ENCODE results near the gene GP9. TPM values are rescaled to one million over a fixed set of nuclear protein-coding genes. Genes with fewer than 3 reads are reported as not detected.

GP9 gene
- total RNA-seq, 4 donors from 2014 or later: 0.35 TPM; not detected in 3

DNA sequence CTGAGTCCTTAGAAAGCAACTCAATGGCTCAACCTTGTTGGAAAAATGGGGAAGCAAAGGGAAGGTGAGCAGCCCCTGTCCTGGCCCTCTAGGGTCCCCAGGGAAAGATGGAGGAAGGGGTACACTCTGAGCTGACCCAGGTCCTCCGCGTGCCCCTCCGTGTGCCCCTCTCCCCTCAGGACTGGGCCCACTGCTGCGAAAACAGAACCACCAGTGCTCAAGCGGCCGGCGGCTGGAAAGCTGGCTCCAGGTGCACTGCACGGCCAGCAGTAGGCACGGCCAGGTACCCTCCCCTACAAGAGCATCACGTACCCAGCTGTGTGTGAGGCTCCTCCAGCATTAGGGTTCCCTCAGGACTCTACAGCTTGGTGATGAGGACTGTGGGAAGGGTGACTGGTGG is 34.7 kb downstream of the GP9 start:
- Histone ChIP-seq H3K9me3 (no peaks in the 10 kb centered on the region), H3K4me3 (no peak overlapping the region), H3K4me1 (no peaks in the 10 kb centered on the region), H3K36me3 (no peaks in the 10 kb centered on the region), H3K27me3 (no peaks in the 10 kb centered on the region), H3K27ac (no peak overlapping the region)
- intact Hi-C loops (cut with DNase I; ENCODE audit: low total_unique reads): no loop called here
- TF ChIP-seq POLR2A (IDR thresholded peaks at IDR 0.05): no peak
- TF ChIP-seq, protein P1, sequence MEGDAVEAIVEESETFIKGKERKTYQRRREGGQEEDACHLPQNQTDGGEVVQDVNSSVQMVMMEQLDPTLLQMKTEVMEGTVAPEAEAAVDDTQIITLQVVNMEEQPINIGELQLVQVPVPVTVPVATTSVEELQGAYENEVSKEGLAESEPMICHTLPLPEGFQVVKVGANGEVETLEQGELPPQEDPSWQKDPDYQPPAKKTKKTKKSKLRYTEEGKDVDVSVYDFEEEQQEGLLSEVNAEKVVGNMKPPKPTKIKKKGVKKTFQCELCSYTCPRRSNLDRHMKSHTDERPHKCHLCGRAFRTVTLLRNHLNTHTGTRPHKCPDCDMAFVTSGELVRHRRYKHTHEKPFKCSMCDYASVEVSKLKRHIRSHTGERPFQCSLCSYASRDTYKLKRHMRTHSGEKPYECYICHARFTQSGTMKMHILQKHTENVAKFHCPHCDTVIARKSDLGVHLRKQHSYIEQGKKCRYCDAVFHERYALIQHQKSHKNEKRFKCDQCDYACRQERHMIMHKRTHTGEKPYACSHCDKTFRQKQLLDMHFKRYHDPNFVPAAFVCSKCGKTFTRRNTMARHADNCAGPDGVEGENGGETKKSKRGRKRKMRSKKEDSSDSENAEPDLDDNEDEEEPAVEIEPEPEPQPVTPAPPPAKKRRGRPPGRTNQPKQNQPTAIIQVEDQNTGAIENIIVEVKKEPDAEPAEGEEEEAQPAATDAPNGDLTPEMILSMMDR (IDR thresholded peaks at IDR 0.05): no peak
- no peak for DNase-seq

DNA sequence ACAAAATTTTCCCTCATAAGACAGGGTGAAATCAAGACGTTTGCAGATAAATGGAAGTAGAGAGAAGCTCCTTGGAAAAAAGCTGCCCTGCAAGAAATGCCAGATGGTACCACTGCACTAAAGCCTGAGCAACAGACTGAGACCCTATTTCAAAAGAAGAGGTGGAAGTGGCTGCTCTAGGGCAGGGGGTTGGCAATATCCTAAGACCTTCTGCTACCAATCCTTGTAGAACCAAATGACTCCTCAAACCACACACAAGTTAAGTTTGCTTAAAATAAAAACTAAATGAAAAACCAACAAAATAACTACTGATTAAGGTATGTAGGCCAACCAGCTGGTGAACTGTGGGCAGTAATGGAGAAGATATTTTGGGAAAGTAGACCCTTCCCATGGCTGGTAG is 39.7 kb downstream of the GP9 start:
- intact Hi-C loops (cut with DNase I; ENCODE audit: low total_unique reads): no loop called here
- no peaks in the 10 kb centered on the region for H3K27me3 ChIP-seq
- no peaks in the 10 kb centered on the region for H3K9me3 ChIP-seq
- no peaks in the 10 kb centered on the region for H3K4me1 ChIP-seq
- TF ChIP-seq, protein P1 (IDR thresholded peaks at IDR 0.05): no peak
- TF ChIP-seq POLR2A (IDR thresholded peaks at IDR 0.05): no peak
- no peaks in the 10 kb centered on the region for H3K36me3 ChIP-seq
- no peak overlapping the region for H3K27ac ChIP-seq
- no peak for DNase-seq
- H3K4me3 ChIP-seq: no peak overlapping the region

DNA sequence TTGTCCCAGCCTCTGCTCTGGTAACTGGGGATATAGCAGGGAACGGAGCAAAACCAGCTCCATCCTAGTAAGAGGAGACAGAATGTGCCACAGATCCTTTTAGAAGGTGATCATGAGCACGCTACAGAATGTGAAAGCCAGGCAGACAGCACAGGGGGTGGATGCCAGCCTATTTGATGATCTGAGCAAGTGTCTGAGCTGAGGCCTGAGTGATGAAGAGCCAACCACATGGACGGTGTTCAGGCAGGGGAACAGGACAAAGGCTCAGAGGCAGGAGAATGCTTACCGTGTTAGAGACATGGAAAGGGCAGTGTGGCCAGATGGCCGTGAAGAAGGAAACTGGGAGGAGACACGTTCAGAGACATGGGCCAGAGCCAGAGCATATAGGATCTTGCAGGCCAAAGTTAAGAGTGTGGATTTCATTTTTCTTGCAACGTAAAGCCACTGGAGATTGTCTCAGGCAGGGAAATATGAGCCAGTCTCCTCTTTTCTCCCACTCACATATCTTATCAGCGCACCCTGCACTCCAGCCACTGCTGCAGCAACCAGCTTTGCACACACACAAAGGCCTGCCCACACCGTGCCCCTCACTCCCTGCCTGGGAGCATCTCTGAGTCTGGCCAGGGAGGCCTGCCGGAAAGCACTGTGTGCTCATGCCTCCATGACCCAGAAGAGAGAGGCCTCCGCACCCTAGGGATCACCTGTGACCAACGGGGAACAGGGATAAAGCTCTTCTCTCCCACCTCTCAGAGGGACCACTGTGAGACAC is 41.0 kb downstream of the GP9 start:
- H3K27ac ChIP-seq: no peak overlapping the region
- H3K4me3 ChIP-seq: no peak overlapping the region
- H3K27me3 ChIP-seq: no peaks in the 10 kb centered on the region
- no peaks in the 10 kb centered on the region for H3K9me3 ChIP-seq
- no peaks in the 10 kb centered on the region for H3K4me1 ChIP-seq
- intact Hi-C loops (cut with DNase I; ENCODE audit: low total_unique reads): no loop called here
- TF ChIP-seq, protein P1 (IDR thresholded peaks at IDR 0.05): no peak
- no peak for TF ChIP-seq POLR2A (IDR thresholded peaks at IDR 0.05)
- no peaks in the 10 kb centered on the region for H3K36me3 ChIP-seq
- DNase-seq: no peak

DNA sequence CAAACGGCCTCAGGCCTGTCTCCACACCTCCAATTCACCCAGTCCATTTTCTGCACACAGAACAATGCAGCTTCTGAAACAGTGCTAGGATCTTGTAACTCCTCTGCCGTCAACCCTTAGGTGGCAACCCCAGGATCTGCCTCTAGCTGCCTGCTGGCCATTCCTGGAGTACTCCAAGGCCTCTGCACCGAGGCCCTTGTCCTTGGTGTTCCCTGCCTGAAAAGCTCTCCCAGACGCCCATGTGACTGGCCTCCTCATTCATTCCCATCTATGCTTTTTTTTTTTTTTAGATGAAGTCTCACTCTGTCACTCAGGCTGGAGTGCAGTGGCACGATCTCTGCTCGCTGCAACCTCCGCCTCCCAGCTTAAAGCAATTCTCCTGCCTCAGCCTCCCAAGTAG is 42.7 kb downstream of the GP9 start:
- H3K27ac ChIP-seq: no peak overlapping the region
- H3K9me3 ChIP-seq: no peaks in the 10 kb centered on the region
- peaks cover 0 to 8% of the 10 kb centered on the region in 2 donors for H3K4me1 ChIP-seq
- no peaks in the 10 kb centered on the region for H3K27me3 ChIP-seq
- no peak for DNase-seq
- intact Hi-C loops (cut with DNase I; ENCODE audit: low total_unique reads): no loop called here
- H3K4me3 ChIP-seq: no peak overlapping the region
- H3K36me3 ChIP-seq: no peaks in the 10 kb centered on the region
- TF ChIP-seq, protein P1 (IDR thresholded peaks at IDR 0.05): no peak
- TF ChIP-seq POLR2A (IDR thresholded peaks at IDR 0.05): no peak

DNA sequence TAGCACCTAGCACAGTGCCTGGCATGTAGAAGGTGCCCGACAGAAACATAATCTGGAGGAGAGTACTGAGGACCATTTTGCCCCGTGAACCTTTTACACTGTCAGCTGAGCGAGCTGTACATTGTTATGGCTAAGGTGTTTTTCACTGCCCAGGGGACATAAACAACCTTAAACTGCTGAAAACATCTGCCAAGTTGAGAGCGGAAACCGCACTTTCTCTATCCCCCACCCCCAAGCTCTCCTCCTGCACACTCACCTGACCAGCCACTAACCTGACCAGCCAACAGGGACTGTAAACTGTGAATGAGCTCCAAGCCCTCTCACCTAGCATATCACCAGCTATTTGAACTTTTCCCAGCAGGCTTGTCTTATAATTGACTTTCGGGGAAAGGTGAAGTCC is 43.5 kb downstream of the GP9 start:
- Histone ChIP-seq H3K36me3 (no peaks in the 10 kb centered on the region), H3K27me3 (no peaks in the 10 kb centered on the region), H3K4me3 (no peak overlapping the region), H3K27ac (no peak overlapping the region), H3K4me1 (peaks cover 0 to 8% of the 10 kb centered on the region in 2 donors), H3K9me3 (no peaks in the 10 kb centered on the region)
- TF ChIP-seq, protein P1 (IDR thresholded peaks at IDR 0.05): no peak
- TF ChIP-seq POLR2A (IDR thresholded peaks at IDR 0.05): no peak
- intact Hi-C loops (cut with DNase I; ENCODE audit: low total_unique reads): no loop called here
- DNase-seq: no peak
